ENCODE results near the gene MT3. TPM values are rescaled to one million over a fixed set of nuclear protein-coding genes. Genes with fewer than 3 reads are reported as not detected.
A peak's percentile ranks its signal among the peaks of the same experiment; 100 is the strongest.

MT3 gene
- polyA plus RNA-seq, 1 of the 3 experiments (the other 2 are of a cell fraction) = 0.43 TPM

DNA sequence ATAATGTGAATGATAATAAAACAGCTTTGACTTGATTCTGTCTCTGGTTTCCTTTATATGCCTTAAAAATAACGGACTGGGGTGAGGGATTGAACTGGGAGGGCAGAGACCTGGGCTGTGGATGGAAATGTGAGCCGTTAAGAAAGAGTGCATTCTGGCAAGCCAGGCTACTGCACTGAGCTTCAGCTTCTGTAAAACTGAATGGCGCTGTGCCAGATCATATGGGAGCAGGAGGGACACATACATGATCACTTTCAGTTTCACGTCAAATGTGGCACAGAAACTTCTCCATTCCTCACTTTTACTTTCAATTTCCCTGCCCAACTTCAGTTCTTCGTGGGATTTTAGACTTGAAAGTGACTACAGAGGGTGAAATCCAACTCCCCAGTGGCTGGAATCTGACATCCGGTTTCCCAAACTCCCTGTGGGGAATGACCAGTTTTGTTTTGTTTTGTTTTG lies 20.2 kb downstream of the MT3 start:
- H3K9me2 ChIP-seq = no peaks in the 10 kb centered on the region
- 6% methylated on average over 6 of the region's 6 CpGs for WGBS (ENCODE audit: low lambda C conversion rate)
- peak overlapping the region; percentile 88 for H3K4me2 ChIP-seq
- POLR2A ChIA-PET = interaction anchor here (0.7 kb wide), 1 partner anchor 21 kb away, joined by 3 read pairs; no protein-coding TSS in a partner anchor
- peak overlapping the region; percentile 12; the same call in 1 of the 2 replicates for H2AFZ ChIP-seq (ENCODE audit: low read depth)
- peak overlapping the region; percentile 72 to 94 for H3K4me3 ChIP-seq (ENCODE audit: low read depth in 2 of 2, low read length in 1 of 2)
- H3K9ac ChIP-seq = peak overlapping the region; percentile 90
- H3K4me1 ChIP-seq (ENCODE audit: control insufficient read depth in 1 of 2, insufficient read depth in 2 of 2, low read depth in 1 of 2, low read length in 1 of 2) = peaks cover 44 to 46% of the 10 kb centered on the region in 2 experiments; a peak in 3 of 4 replicates
- no peaks in the 10 kb centered on the region; the same call in 1 of the 2 replicates for H4K20me1 ChIP-seq (ENCODE audit: insufficient read depth)
- no peak; the same call in 1 of the 2 replicates for TF ChIP-seq POLR2AphosphoS5 (IDR thresholded peaks at IDR 0.05; ENCODE audit: low read depth, low read length)
- no peak for TF ChIP-seq GATA2 (CRISPR knock-in tag; IDR thresholded peaks at IDR 0.05)
- 0 out of 2 replicates have a peak, but pooled peaks have one; percentile 1 for TF ChIP-seq TEAD4 (IDR thresholded peaks at IDR 0.05; ENCODE audit: borderline replicate concordance, insufficient read depth)
- TF ChIP-seq, protein P1, sequence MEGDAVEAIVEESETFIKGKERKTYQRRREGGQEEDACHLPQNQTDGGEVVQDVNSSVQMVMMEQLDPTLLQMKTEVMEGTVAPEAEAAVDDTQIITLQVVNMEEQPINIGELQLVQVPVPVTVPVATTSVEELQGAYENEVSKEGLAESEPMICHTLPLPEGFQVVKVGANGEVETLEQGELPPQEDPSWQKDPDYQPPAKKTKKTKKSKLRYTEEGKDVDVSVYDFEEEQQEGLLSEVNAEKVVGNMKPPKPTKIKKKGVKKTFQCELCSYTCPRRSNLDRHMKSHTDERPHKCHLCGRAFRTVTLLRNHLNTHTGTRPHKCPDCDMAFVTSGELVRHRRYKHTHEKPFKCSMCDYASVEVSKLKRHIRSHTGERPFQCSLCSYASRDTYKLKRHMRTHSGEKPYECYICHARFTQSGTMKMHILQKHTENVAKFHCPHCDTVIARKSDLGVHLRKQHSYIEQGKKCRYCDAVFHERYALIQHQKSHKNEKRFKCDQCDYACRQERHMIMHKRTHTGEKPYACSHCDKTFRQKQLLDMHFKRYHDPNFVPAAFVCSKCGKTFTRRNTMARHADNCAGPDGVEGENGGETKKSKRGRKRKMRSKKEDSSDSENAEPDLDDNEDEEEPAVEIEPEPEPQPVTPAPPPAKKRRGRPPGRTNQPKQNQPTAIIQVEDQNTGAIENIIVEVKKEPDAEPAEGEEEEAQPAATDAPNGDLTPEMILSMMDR (IDR thresholded peaks at IDR 0.05) = peak; percentile 33
- TF ChIP-seq SIN3A (IDR thresholded peaks at IDR 0.05; ENCODE audit: borderline replicate concordance, low read depth, low read length) = no peak
- peak overlapping the region; percentile 77 to 96 for H3K27ac ChIP-seq (ENCODE audit: low read depth in 2 of 2, low read length in 1 of 2)
- no peaks in the 10 kb centered on the region for H3K9me3 ChIP-seq
- DNase-seq = peak; percentile 69
- no peaks in the 10 kb centered on the region for H3K27me3 ChIP-seq (ENCODE audit: insufficient read depth)
- H3K79me2 ChIP-seq (ENCODE audit: insufficient read depth) = peaks cover 30% of the 10 kb centered on the region
- CTCF ChIA-PET = interaction anchor here (1.5 to 1.8 kb wide), 3 partner anchors 9 to 180 kb away, joined by 6 to 8 read pairs (median 7); no protein-coding TSS in a partner anchor
- no peaks in the 10 kb centered on the region for H3K36me3 ChIP-seq (replicated peaks in 1 of 2; ENCODE audit: control insufficient read depth in 1 of 2, insufficient read depth in 2 of 2, low read length in 1 of 2)
- H3F3A ChIP-seq (replicated peaks; ENCODE audit: insufficient read depth) = peaks cover 71% of the 10 kb centered on the region

DNA sequence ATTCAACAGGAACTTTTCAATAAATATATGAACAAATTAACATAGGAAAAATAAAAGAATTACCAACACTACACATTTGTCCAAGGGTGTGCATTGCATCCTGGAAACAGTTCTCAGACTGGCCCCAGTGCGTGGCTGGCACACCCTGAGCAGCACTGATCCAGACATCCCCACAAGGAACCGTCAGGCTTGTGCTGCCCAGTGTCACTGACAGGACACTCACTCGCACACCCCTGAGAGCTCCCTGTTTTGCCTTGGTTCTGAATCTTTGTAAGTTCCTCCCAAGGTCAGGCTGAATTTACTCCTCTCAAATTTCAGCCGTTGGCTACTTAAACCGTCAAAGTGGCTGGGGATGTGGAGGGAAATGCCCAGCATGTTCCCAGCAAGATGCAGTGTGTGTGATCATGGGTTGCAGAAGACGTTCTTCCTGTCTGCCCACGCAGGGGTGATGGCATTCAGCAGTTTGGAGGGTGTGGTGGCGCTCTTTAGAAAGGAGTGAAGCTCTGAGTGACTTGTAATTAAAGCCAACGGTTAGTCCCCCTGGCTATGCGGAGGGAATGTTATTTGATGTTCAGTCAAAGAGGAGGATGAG lies 20.8 kb downstream of the MT3 start:
- WGBS (ENCODE audit: low lambda C conversion rate) = 38% methylated on average over 10 of the region's 10 CpGs
- DNase-seq = no peak
- peak overlapping the region; percentile 12; the same call in 1 of the 2 replicates for H2AFZ ChIP-seq (ENCODE audit: low read depth)
- H3K9me2 ChIP-seq = no peaks in the 10 kb centered on the region
- peak overlapping the region; percentile 72 to 94; a peak in 3 of 4 replicates for H3K4me3 ChIP-seq (ENCODE audit: low read depth in 2 of 2, low read length in 1 of 2)
- peaks cover 30% of the 10 kb centered on the region for H3K79me2 ChIP-seq (ENCODE audit: insufficient read depth)
- H3K27ac ChIP-seq (ENCODE audit: low read depth in 2 of 2, low read length in 1 of 2) = peak overlapping the region; percentile 77 to 96
- peak overlapping the region; percentile 90 for H3K9ac ChIP-seq
- peaks cover 46 to 51% of the 10 kb centered on the region in 2 experiments; a peak in 3 of 4 replicates for H3K4me1 ChIP-seq (ENCODE audit: control insufficient read depth in 1 of 2, insufficient read depth in 2 of 2, low read depth in 1 of 2, low read length in 1 of 2)
- POLR2A ChIA-PET = interaction anchor here (0.7 to 1.5 kb wide), 2 partner anchors 20 to 73 kb away, joined by 3 to 6 read pairs; partner anchors contain the start of gene MT1X
- peak overlapping the region; percentile 88 for H3K4me2 ChIP-seq
- no peaks in the 10 kb centered on the region for H3K27me3 ChIP-seq (ENCODE audit: insufficient read depth)
- TF ChIP-seq, protein P2, sequence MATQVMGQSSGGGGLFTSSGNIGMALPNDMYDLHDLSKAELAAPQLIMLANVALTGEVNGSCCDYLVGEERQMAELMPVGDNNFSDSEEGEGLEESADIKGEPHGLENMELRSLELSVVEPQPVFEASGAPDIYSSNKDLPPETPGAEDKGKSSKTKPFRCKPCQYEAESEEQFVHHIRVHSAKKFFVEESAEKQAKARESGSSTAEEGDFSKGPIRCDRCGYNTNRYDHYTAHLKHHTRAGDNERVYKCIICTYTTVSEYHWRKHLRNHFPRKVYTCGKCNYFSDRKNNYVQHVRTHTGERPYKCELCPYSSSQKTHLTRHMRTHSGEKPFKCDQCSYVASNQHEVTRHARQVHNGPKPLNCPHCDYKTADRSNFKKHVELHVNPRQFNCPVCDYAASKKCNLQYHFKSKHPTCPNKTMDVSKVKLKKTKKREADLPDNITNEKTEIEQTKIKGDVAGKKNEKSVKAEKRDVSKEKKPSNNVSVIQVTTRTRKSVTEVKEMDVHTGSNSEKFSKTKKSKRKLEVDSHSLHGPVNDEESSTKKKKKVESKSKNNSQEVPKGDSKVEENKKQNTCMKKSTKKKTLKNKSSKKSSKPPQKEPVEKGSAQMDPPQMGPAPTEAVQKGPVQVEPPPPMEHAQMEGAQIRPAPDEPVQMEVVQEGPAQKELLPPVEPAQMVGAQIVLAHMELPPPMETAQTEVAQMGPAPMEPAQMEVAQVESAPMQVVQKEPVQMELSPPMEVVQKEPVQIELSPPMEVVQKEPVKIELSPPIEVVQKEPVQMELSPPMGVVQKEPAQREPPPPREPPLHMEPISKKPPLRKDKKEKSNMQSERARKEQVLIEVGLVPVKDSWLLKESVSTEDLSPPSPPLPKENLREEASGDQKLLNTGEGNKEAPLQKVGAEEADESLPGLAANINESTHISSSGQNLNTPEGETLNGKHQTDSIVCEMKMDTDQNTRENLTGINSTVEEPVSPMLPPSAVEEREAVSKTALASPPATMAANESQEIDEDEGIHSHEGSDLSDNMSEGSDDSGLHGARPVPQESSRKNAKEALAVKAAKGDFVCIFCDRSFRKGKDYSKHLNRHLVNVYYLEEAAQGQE (IDR thresholded peaks at IDR 0.05; ENCODE audit: low read depth, low read length) = no peak
- TF ChIP-seq RAD21 (IDR thresholded peaks at IDR 0.05; ENCODE audit: low read length) (no peak), EP300 (IDR thresholded peaks at IDR 0.05; ENCODE audit: borderline replicate concordance in 1 of 2, low read depth in 1 of 2, low read length in 1 of 2) (no peak), TEAD4 (IDR thresholded peaks at IDR 0.05; ENCODE audit: borderline replicate concordance, insufficient read depth) (no peak), GABPA (IDR thresholded peaks at IDR 0.05; ENCODE audit: low read depth) (0 out of 2 replicates have a peak, but pooled peaks have one; percentile 7), SIN3A (IDR thresholded peaks at IDR 0.05; ENCODE audit: borderline replicate concordance, low read depth, low read length) (peak; percentile 11; the same call in 1 of the 2 replicates), POLR2AphosphoS5 (IDR thresholded peaks at IDR 0.05; ENCODE audit: low read depth, low read length) (peak; percentile 48; the same call in 1 of the 2 replicates), ELF1 (IDR thresholded peaks at IDR 0.05) (no peak), TCF12 (IDR thresholded peaks at IDR 0.05) (no peak)
- TF ChIP-seq, protein P3, sequence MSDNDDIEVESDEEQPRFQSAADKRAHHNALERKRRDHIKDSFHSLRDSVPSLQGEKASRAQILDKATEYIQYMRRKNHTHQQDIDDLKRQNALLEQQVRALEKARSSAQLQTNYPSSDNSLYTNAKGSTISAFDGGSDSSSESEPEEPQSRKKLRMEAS (IDR thresholded peaks at IDR 0.05; ENCODE audit: low read depth) = peak; percentile 53
- H3K36me3 ChIP-seq (replicated peaks in 1 of 2; ENCODE audit: control insufficient read depth in 1 of 2, insufficient read depth in 2 of 2, low read length in 1 of 2) = no peaks in the 10 kb centered on the region
- CTCF ChIA-PET = interaction anchor here (0.9 to 1.8 kb wide), 3 partner anchors 10 to 92 kb away, joined by 4 to 8 read pairs (median 7); no protein-coding TSS in a partner anchor
- H3F3A ChIP-seq (replicated peaks; ENCODE audit: insufficient read depth) = peaks cover 76% of the 10 kb centered on the region
- H3K9me3 ChIP-seq = no peaks in the 10 kb centered on the region
- no peaks in the 10 kb centered on the region; the same call in 1 of the 2 replicates for H4K20me1 ChIP-seq (ENCODE audit: insufficient read depth)

Data from SK-N-SH (cell line).